Effector CD8-positive, alpha-beta T cell (primary cell): ENCODE data around the gene ARHGAP25.
A peak's percentile ranks its signal among the peaks of the same experiment; 100 is the strongest.

Source experiments
- DNase-seq: peaks from one replicate; lab custom pipeline; 2025; lab: John Stamatoyannopoulos, UW

The ARHGAP25 gene

GRCh38 chr2:68832233-68832869, 97.7 kb downstream of the ARHGAP25 start:
- DNase-seq: no peak

- no peak for DNase-seq
Observed at GRCh38 chr2:68833162-68833561, 98.6 kb downstream of the ARHGAP25 start.

DNA sequence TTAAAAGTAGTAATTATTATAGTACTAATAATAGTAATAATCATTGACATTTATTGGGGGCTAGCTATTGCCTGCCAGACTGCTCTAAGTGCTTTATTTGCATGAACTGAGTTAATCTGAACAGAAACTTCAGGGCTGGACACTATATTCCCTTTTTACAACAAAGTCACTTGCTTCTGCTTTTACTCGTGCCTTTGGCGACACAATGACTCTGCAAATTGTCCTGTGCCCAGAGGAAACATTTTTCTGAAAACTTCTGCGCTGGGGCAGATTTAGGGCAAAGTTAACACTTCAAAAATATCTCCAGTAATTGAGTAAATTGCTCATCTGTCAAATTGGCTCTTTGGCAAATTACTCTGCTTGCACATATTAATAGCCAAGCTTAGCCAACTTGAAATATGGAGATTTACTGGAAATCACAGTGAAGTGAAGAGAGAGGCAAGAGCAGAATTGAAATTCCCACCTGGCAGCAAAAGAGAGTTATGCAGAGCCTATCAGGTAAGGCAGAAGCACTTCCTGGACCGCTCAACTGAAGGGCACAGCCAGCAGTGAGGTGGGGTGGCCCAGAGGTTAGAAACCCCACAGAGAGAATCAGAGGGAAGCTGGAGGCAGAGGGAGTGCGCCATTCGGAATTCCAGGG, 100.2 kb downstream of the ARHGAP25 start:
- DNase-seq: no peak

DNA sequence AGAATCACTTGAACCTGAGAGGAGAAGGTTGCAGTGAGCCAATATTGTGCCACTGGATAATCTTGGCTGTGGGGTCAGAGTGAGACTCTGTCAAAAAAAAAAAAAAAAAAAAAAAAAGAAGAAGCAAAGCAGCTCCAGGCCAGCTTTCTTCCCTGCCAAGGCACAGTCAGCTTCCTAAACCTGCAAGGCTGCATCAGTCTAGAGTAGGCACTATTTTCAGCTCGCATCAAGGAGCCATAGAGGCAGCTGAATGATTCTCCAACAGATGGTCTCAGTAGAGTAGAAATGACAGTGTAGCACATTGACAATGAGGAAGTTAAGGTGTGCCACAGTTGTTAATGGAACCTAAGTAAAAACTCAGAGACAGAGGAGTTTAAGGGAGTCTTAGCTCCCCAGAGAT, 101.0 kb downstream of the ARHGAP25 start:
- DNase-seq: no peak

DNA sequence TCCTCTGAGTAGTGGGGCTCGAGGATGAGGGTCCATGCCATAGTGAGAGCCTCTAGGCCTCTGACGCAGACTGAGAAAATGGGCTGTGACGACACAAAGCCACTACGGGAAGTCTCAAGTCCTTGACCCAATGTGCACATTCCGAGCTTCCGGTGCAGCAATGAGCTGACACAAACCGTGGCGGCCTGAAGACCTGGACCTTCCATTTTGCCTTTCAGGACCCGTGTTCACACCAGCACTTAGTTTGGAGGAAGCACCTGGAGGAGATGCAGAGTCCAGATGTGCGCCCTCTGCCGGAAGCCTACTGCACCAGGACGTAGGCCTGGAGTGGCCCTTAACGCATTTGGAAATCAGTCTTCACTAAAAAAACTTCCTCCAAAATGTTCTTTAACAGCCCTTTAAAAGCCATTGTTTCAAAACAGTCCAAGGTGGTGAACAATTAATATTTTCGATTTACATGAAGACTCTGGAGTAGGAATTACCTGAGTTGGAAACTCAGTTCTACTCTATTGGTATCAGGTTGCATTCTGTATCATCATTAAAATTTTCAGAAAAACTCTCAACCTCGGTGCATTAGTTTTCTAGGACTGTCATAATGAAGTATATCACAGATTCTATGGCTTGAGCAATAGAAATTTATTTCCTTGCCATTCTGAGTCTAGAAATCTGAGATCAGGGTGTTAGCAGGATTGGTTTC, 102.7 kb downstream of the ARHGAP25 start:
- DNase-seq: peak; percentile 53

- no peak for DNase-seq
Observed at GRCh38 chr2:68837861-68838341, 103.3 kb downstream of the ARHGAP25 start.

- no peak for DNase-seq
Observed at GRCh38 chr2:68838641-68839040, 104.0 kb downstream of the ARHGAP25 start.

- no peak for DNase-seq
Observed at GRCh38 chr2:68839260-68839833, 104.7 kb downstream of the ARHGAP25 start.

- DNase-seq: no peak
Observed at GRCh38 chr2:68845043-68845442, 110.4 kb downstream of the ARHGAP25 start.

- no peak for DNase-seq
Observed at GRCh38 chr2:68846091-68846490, 111.5 kb downstream of the ARHGAP25 start.

GRCh38 chr2:68847751-68848150, 113.1 kb downstream of the ARHGAP25 start:
- DNase-seq: no peak

DNA sequence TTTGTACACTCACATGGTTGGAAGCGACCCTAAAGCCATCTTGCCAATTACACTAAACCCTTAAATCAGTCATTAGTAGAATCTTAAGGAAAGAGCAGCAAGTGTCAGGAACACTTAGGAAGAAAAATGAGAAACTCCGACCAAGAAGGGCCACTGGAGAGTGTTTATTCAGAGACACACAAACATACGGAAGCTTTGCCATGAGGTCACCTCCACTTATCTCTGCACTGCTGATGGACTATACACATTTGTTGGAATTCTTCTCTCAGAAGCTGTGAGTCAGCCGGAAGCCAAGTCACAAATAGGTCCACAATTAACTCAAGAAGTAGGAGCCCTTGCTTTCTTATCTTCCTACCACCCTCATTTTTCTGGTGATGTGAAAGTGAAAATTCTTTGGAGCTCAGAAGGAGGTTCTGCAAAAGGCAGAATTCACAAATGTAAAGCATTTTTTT, 115.0 kb downstream of the ARHGAP25 start:
- DNase-seq: no peak

- DNase-seq: no peak
Observed at GRCh38 chr2:68850524-68850923, 115.9 kb downstream of the ARHGAP25 start.

DNA sequence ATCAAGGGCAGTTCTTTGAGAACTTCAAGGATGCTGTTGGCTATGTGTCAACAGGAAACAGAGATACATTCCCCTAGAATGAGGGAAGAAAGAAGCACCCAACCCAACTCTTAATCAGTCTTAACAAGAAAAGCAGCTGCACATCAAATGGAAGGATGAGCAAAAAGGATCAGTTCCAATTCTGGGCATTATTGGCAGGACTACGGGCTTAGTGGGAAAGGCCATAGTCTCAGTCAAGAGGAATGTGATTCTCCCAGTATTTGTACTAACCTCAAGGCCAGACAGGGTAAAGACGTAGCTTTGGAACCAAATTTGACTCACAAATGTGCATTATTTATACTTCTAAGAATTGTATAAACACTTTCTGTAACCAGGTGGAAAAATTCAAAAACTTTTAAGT, 118.4 kb downstream of the ARHGAP25 start:
- no peak for DNase-seq

GRCh38 chr2:68853915-68854314, 119.3 kb downstream of the ARHGAP25 start:
- no peak for DNase-seq

- no peak for DNase-seq
Observed at GRCh38 chr2:68854476-68854875, 119.9 kb downstream of the ARHGAP25 start.

DNA sequence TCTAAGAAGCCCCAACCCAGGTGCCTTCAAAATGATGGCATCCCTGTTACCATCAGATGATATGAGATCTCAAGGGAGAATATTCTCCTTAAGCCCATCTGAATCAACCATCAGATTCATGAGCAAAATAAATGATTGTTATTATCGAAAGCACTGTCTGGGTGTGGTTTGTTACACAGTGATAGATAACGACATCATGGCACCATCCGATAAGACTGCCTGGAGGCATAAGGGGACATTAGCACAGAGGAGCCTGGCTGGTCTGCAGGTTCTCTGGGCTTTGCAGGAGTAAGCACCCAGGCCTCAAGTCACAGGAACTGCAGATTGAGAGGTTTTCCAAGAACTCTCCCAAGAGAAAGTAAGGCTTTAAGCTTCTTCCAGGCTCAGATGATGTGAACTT, 120.9 kb downstream of the ARHGAP25 start:
- DNase-seq: no peak

DNA sequence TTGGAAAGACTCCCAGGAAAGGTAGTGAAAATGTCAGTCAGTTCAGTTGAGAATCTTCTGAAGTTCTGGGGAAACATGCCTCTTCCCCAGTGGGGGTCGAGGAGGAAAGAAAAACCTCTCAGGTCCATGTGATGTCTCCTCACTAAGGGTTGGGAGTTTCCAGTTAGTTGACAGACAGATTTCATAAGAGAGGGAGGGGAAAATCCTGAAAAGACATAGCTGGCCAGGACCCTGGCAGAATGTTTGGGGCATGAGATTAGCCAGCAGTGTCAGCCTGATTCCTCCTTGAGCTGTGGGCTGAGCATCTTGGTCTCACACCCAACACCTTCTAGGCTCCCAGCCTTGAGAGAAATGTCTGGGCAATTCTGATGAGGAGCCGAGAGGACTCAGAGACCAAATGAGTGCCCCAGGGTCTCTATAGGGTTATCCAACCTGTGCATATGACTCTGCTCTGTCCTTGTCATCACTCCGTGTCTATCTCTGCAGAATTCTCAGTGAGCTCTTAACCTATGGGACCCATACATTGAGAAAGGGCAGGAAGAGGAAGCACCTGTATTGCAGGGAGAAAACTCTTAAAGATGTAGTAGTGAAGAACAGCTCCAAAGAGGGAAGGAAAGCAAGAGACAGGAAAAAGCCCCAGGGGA, 122.7 kb downstream of the ARHGAP25 start:
- DNase-seq: no peak

- DNase-seq: no peak
Observed at GRCh38 chr2:68857855-68858456, 123.3 kb downstream of the ARHGAP25 start.

GRCh38 chr2:68860111-68860510, 125.5 kb downstream of the ARHGAP25 start:
- DNase-seq: no peak

GRCh38 chr2:68861330-68861729, 126.7 kb downstream of the ARHGAP25 start:
- DNase-seq: no peak

DNA sequence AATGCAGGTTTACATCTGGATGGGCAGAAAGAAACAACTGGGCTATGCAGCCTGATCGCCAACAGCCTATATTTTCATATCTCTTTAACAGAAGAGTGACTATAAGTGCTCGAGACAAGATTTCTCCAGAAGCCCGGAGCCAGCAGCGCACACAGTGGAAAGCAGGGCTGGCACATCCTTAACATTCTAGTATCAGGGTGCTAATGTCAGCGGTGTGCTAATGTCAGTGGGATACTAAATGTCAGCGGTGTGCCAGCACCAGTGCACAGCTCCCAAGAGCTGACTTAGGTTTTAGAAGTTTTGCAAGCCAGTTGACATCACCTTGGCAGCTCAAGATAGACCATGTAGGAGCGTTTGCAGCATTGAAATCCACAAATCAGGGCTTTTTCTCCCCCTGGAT, 128.3 kb downstream of the ARHGAP25 start:
- no peak for DNase-seq
